Hematopoietic multipotent progenitor cell (in vitro differentiated cells): ENCODE data around the gene TVP23C. TPM values are rescaled to one million over a fixed set of nuclear protein-coding genes. Genes with fewer than 3 reads are reported as not detected.

Source experiments
- DNase-seq, 3 donors: peaks; one replicate each; pipeline ENCODE4 v3.0.0-alpha.2; 2011 to 2015; ENCODE audit warnings: low read depth in 2 of 3, low spot score in 2 of 3
- total RNA-seq: library from RNA; depleted of rRNA; stranded (reverse); fragments of >200 nt; gene quantifications from one replicate; pipeline ENCODE4 v1.2.3, GENCODE V29; 2012

The TVP23C gene
- total RNA-seq, 1 donor: 22.1 TPM

GRCh38 chr17:15498107-15498506 is 65.2 kb downstream of the TVP23C start:
- peak in 1 of 3 donors; percentile 17 for DNase-seq

GRCh38 chr17:15496735-15497670 is 66.3 kb downstream of the TVP23C start:
- DNase-seq: no peak

GRCh38 chr17:15494821-15495220 is 68.5 kb downstream of the TVP23C start:
- no peak for DNase-seq

- DNase-seq: no peak
Measured at GRCh38 chr17:15493693-15494035, 69.6 kb downstream of the TVP23C start.

GRCh38 chr17:15492791-15493692 is 70.2 kb downstream of the TVP23C start:
- DNase-seq: no peak

GRCh38 chr17:15492186-15492585 is 71.1 kb downstream of the TVP23C start:
- DNase-seq: no peak

GRCh38 chr17:15490634-15491261 is 72.5 kb downstream of the TVP23C start:
- peak in 2 of 3 donors; percentile 91 to 93 for DNase-seq

- no peak for DNase-seq
Measured at GRCh38 chr17:15488557-15488956, 74.7 kb downstream of the TVP23C start.

GRCh38 chr17:15485045-15485444 is 78.2 kb downstream of the TVP23C start:
- DNase-seq: no peak

- no peak for DNase-seq
Measured at GRCh38 chr17:15483431-15483830, 79.9 kb downstream of the TVP23C start.

- no peak for DNase-seq
Measured at GRCh38 chr17:15482476-15482875, 80.8 kb downstream of the TVP23C start.

- no peak for DNase-seq
Measured at GRCh38 chr17:15481481-15481880, 81.8 kb downstream of the TVP23C start.

- DNase-seq: no peak
Measured at GRCh38 chr17:15480204-15480603, 83.1 kb downstream of the TVP23C start.

- no peak for DNase-seq
Measured at GRCh38 chr17:15479703-15480102, 83.6 kb downstream of the TVP23C start.

GRCh38 chr17:15478845-15479244 is 84.4 kb downstream of the TVP23C start:
- DNase-seq: no peak

GRCh38 chr17:15475631-15476354 is 87.5 kb downstream of the TVP23C start:
- DNase-seq: no peak

- no peak for DNase-seq
Measured at GRCh38 chr17:15472891-15473290, 90.4 kb downstream of the TVP23C start.

- DNase-seq: no peak
Measured at GRCh38 chr17:15470536-15470935, 92.7 kb downstream of the TVP23C start.

GRCh38 chr17:15469260-15469659 is 94.0 kb downstream of the TVP23C start:
- no peak for DNase-seq

GRCh38 chr17:15468126-15468525 is 95.2 kb downstream of the TVP23C start:
- DNase-seq: no peak
